ENCODE results near the gene FOXE1. TPM values are rescaled to one million over a fixed set of nuclear protein-coding genes. Genes with fewer than 3 reads are reported as not detected.

FOXE1 gene
- total RNA-seq, 4 donors from 2014 or later: not detected

DNA sequence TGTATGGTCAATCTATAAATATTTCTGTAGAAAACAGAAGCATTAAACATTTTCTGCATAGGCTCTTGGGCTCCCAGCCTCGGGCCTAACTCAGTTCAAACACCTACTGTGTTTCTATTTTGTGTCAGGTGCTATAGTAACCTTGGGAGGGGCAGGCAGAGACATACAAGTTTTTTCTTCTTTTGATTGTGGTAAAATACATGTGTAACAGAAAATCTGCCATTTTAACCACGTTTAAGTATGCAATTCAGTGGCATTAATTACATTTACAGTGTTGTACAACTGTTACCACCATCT is 40.8 kb upstream of the FOXE1 start:
- in situ Hi-C loops (cut with MboI; ENCODE audit: low pct_ligation_motif_present in 1 of 4, low pct_unique_long_range_greater_than_20kb in 1 of 4, low sequenced_read_pairs in 3 of 4): loop anchor here in 1 of 4 donors (25.0 kb wide), 1 partner anchor 100 kb away; no protein-coding TSS in a partner anchor
- H3K27ac ChIP-seq: no peak overlapping the region
- intact Hi-C loops (cut with DNase I; ENCODE audit: low total_unique reads): no loop called here
- DNase-seq: no peak
- H3K4me1 ChIP-seq: no peaks in the 10 kb centered on the region
- H3K9me3 ChIP-seq: no peaks in the 10 kb centered on the region
- H3K27me3 ChIP-seq: peaks cover 8% of the 10 kb centered on the region
- TF ChIP-seq POLR2A (IDR thresholded peaks at IDR 0.05): no peak
- TF ChIP-seq, protein P1, sequence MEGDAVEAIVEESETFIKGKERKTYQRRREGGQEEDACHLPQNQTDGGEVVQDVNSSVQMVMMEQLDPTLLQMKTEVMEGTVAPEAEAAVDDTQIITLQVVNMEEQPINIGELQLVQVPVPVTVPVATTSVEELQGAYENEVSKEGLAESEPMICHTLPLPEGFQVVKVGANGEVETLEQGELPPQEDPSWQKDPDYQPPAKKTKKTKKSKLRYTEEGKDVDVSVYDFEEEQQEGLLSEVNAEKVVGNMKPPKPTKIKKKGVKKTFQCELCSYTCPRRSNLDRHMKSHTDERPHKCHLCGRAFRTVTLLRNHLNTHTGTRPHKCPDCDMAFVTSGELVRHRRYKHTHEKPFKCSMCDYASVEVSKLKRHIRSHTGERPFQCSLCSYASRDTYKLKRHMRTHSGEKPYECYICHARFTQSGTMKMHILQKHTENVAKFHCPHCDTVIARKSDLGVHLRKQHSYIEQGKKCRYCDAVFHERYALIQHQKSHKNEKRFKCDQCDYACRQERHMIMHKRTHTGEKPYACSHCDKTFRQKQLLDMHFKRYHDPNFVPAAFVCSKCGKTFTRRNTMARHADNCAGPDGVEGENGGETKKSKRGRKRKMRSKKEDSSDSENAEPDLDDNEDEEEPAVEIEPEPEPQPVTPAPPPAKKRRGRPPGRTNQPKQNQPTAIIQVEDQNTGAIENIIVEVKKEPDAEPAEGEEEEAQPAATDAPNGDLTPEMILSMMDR (IDR thresholded peaks at IDR 0.05): no peak
- TF ChIP-seq POLR2AphosphoS5 (IDR thresholded peaks at IDR 0.05): no peak
- no peak for TF ChIP-seq EP300 (IDR thresholded peaks at IDR 0.05; ENCODE audit: low read depth)
- no peaks in the 10 kb centered on the region for H3K36me3 ChIP-seq
- no peak overlapping the region for H3K4me3 ChIP-seq
- 52 to 76% methylated on average over 2 of the region's 2 CpGs for WGBS, 2 donors (ENCODE audit: low coverage in 1 of 2)

DNA sequence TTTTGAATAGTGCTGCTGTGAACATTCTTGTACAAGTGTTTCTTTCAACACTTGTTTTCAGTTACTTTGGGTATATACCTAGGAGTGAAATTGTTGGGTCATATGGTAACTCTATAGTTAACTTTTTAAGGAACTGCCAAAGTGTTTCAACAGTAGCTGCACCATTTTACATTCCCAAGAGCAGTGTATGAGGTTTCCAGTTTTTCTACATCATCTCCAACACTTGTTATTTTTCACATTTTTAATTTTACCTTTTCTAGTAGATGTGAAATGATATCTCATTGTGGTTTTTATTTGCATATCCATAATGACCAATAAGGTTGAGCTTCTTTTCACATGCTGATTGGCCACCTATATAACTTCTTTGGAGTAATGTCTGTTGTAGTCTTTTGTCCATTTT is 40.0 kb upstream of the FOXE1 start:
- intact Hi-C loops (cut with DNase I; ENCODE audit: low total_unique reads): no loop called here
- H3K4me1 ChIP-seq: no peaks in the 10 kb centered on the region
- H3K9me3 ChIP-seq: no peaks in the 10 kb centered on the region
- H3K27me3 ChIP-seq: peaks cover 9% of the 10 kb centered on the region
- TF ChIP-seq, protein P1 (IDR thresholded peaks at IDR 0.05): no peak
- TF ChIP-seq POLR2AphosphoS5 (IDR thresholded peaks at IDR 0.05) (no peak), POLR2A (IDR thresholded peaks at IDR 0.05) (no peak), EP300 (IDR thresholded peaks at IDR 0.05; ENCODE audit: low read depth) (no peak)
- in situ Hi-C loops (cut with MboI; ENCODE audit: low pct_ligation_motif_present in 1 of 4, low pct_unique_long_range_greater_than_20kb in 1 of 4, low sequenced_read_pairs in 3 of 4): loop anchor here in 1 of 4 donors (25.0 kb wide), 1 partner anchor 101 kb away; no protein-coding TSS in a partner anchor
- H3K27ac ChIP-seq: no peak overlapping the region
- no peaks in the 10 kb centered on the region for H3K36me3 ChIP-seq
- DNase-seq: no peak
- no peak overlapping the region for H3K4me3 ChIP-seq

DNA sequence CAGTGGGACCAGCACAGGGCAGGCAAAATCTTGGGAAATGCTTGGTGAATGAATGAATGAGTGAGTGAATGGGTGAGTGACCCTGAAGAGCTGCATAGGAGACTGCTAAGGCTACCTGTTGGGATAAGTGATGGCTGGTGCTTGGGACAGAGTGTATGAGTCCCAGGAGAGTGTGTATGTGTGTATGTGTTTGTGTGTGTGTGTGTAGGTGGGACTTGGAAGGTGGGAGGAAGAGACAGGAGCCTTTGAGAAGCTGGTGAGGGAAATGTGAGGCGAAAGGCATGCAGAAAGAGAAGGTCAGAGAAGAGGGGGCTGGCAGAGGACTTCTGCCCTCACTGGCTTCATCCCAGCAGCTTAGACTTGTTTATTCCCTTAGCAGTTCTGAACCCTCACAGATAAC is 33.3 kb upstream of the FOXE1 start:
- WGBS, 2 donors (ENCODE audit: low coverage in 1 of 2): 71 to 79% methylated on average over 1 of the region's 1 CpG
- no peaks in the 10 kb centered on the region for H3K4me1 ChIP-seq
- no peak overlapping the region for H3K4me3 ChIP-seq
- H3K27me3 ChIP-seq: peaks cover 52% of the 10 kb centered on the region
- TF ChIP-seq POLR2AphosphoS5 (IDR thresholded peaks at IDR 0.05): no peak
- TF ChIP-seq, protein P1 (IDR thresholded peaks at IDR 0.05): no peak
- no peak for TF ChIP-seq POLR2A (IDR thresholded peaks at IDR 0.05)
- no peak for TF ChIP-seq EP300 (IDR thresholded peaks at IDR 0.05; ENCODE audit: low read depth)
- H3K27ac ChIP-seq: no peak overlapping the region
- no peaks in the 10 kb centered on the region for H3K36me3 ChIP-seq
- in situ Hi-C loops (cut with MboI; ENCODE audit: low pct_ligation_motif_present in 1 of 4, low pct_unique_long_range_greater_than_20kb in 1 of 4, low sequenced_read_pairs in 3 of 4) (loop anchor here in 1 of 4 donors (25.0 kb wide), 1 partner anchor 107 kb away; no protein-coding TSS in a partner anchor), intact Hi-C loops (cut with DNase I; ENCODE audit: low total_unique reads) (no loop called here)
- no peaks in the 10 kb centered on the region for H3K9me3 ChIP-seq
- DNase-seq: no peak

DNA sequence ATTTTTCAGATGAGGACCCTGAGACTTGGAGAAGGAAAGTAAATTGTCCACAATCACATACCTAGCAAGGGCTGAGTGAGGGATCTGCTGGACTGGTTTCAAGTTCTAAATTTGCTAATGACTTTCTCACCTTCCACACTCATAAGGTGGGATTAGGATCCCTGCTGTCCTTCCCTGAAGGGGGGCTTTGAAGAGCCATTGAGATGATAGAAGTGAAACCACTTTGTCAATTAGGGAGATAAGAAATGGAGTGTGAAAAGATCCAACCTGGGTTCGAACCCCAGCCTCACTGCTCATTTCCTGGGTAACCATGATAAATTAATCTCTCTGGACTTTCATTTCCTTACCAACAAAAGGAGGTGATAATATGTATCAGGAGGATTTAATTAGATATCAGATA is 32.7 kb upstream of the FOXE1 start:
- 39% methylated on average over 1 of the region's 1 CpG; no CpG with 5 or more reads in 1 of the 2 donors for WGBS, 2 donors (ENCODE audit: low coverage in 1 of 2)
- intact Hi-C loops (cut with DNase I; ENCODE audit: low total_unique reads): no loop called here
- no peak for DNase-seq
- Histone ChIP-seq H3K27ac (no peak overlapping the region), H3K27me3 (peaks cover 58% of the 10 kb centered on the region), H3K36me3 (no peaks in the 10 kb centered on the region), H3K4me1 (no peaks in the 10 kb centered on the region), H3K4me3 (no peak overlapping the region), H3K9me3 (no peaks in the 10 kb centered on the region)
- in situ Hi-C loops (cut with MboI; ENCODE audit: low pct_ligation_motif_present in 1 of 4, low pct_unique_long_range_greater_than_20kb in 1 of 4, low sequenced_read_pairs in 3 of 4): loop anchor here in 1 of 4 donors (25.0 kb wide), 1 partner anchor 108 kb away; no protein-coding TSS in a partner anchor
- TF ChIP-seq POLR2AphosphoS5 (IDR thresholded peaks at IDR 0.05) (no peak), POLR2A (IDR thresholded peaks at IDR 0.05) (no peak), EP300 (IDR thresholded peaks at IDR 0.05; ENCODE audit: low read depth) (no peak)
- TF ChIP-seq, protein P1 (IDR thresholded peaks at IDR 0.05): no peak

All from transverse colon (tissue), 4 donors.